CD4-positive, CD25-positive, alpha-beta regulatory T cell (primary cell): ENCODE data around the gene OPN1SW. TPM values are rescaled to one million over a fixed set of nuclear protein-coding genes. Genes with fewer than 3 reads are reported as not detected.

Experiments used
- ATAC-seq, 2 donors: fragments of 150-1000 bp; cut with Tn5 transposase; one replicate each; pipeline ENCODE4 v1.10.0; 2021; ENCODE audit warnings: low read depth in 2 of 2, moderate number of reproducible peaks in 2 of 2, moderate library complexity in 1 of 2
- DNase-seq, 3 donors: peaks; one replicate each; pipeline versions ENCODE4 v3.0.0 to v3.0.0-alpha.2; 2012 to 2022; ENCODE audit warnings: mixed read lengths in 1 of 3
- H3K27ac ChIP-seq: one replicate; pipeline ENCODE4 v1.7.0; 2013; ENCODE audit warnings: mild to moderate bottlenecking, low read length; ENCODE audit not compliant: insufficient read depth, poor library complexity, severe bottlenecking
- H3K27me3 ChIP-seq: one replicate; pipeline ENCODE4 v1.7.0; 2013; ENCODE audit warnings: low read length; ENCODE audit not compliant: control insufficient read depth, insufficient read depth
- H3K36me3 ChIP-seq: one replicate; pipeline ENCODE4 v1.7.0; 2013; ENCODE audit warnings: mild to moderate bottlenecking, low read length, moderate library complexity; ENCODE audit not compliant: control insufficient read depth, insufficient read depth
- H3K4me1 ChIP-seq: 2 replicates; pipeline ENCODE4 v1.7.0; 2013; ENCODE audit warnings: mild to moderate bottlenecking, low read length; ENCODE audit not compliant: insufficient read depth, control insufficient read depth, poor library complexity, severe bottlenecking
- H3K4me3 ChIP-seq: one replicate; pipeline ENCODE4 v1.7.0; 2013; ENCODE audit warnings: low read depth, mild to moderate bottlenecking, low read length, moderate library complexity
- H3K9me3 ChIP-seq, 2 experiments: 1 replicate in 1 of 2; 2 replicates in 1 of 2; pipeline ENCODE4 v1.7.0; 2013; ENCODE audit warnings: low read length in 2 of 2, mild to moderate bottlenecking in 1 of 2, moderate library complexity in 1 of 2; ENCODE audit not compliant: control insufficient read depth in 2 of 2
- H3K27ac Mint-ChIP-seq, 3 donors: one replicate each; pipeline ENCODE4 v1.8.0; 2020 to 2022; ENCODE audit warnings: mild to moderate bottlenecking in 3 of 3, mixed read lengths in 3 of 3, moderate library complexity in 2 of 3
- H3K27me3 Mint-ChIP-seq: one replicate; pipeline ENCODE4 v1.8.0; 2022; ENCODE audit warnings: mild to moderate bottlenecking, mixed read lengths
- H3K36me3 Mint-ChIP-seq: one replicate; pipeline ENCODE4 v1.8.0; 2020; ENCODE audit warnings: mixed read lengths
- H3K4me1 Mint-ChIP-seq, 4 donors: one replicate each; pipeline ENCODE4 v1.8.0; 2020 to 2022; ENCODE audit warnings: mixed read lengths in 4 of 4, mild to moderate bottlenecking in 1 of 4
- H3K4me3 Mint-ChIP-seq, 4 donors: one replicate each; pipeline ENCODE4 v1.8.0; 2020 to 2022; ENCODE audit warnings: mild to moderate bottlenecking in 4 of 4, mixed read lengths in 4 of 4, moderate library complexity in 3 of 4
- H3K9me3 Mint-ChIP-seq, 7 donors: one replicate each; pipeline ENCODE4 v1.8.0; 2020 to 2022; ENCODE audit warnings: mixed read lengths in 7 of 7, mild to moderate bottlenecking in 3 of 7, moderate library complexity in 2 of 7
- polyA plus RNA-seq, 4 donors: library from polyadenylated mRNA; unstranded; fragments of 300-500 nt; fragmentation: Illumina TruSeq; gene quantifications; one replicate each; pipeline ENCODE4 v1.2.3, GENCODE V29; 2021
- total RNA-seq: library from RNA; stranded (reverse); gene quantifications from one replicate; pipeline ENCODE4 v1.2.3, GENCODE V29; 2022

OPN1SW gene
- total and polyA plus RNA-seq, 5 donors from 2014 or later = not detected

GRCh38 chr7:128741491-128741890 is 34.1 kb downstream of the OPN1SW start:
- Histone ChIP-seq H3K4me1 (peaks cover 24% of the 10 kb centered on the region), H3K4me3 (no peak overlapping the region), H3K9me3 (no peaks in the 10 kb centered on the region), H3K27me3 (no peaks in the 10 kb centered on the region), H3K27ac (no peak overlapping the region), H3K36me3 (no peaks in the 10 kb centered on the region)
- peaks cover 27 to 68% (median 45%) of the 10 kb centered on the region in 4 donors for H3K4me1 Mint-ChIP-seq
- ATAC-seq (no peak), DNase-seq (no peak)
- H3K27me3 Mint-ChIP-seq = no peaks in the 10 kb centered on the region
- peaks cover 7% of the 10 kb centered on the region for H3K36me3 Mint-ChIP-seq
- H3K27ac Mint-ChIP-seq = peak overlapping the region in 1 of 3 donors; percentile 59
- H3K4me3 Mint-ChIP-seq = peak overlapping the region in 2 of 4 donors; percentile 18 to 56
- no peaks in the 10 kb centered on the region for H3K9me3 Mint-ChIP-seq

- peak overlapping the region in 1 of 4 donors; percentile 18 for H3K4me3 Mint-ChIP-seq
- peaks cover 0 to 1% (median 0%) of the 10 kb centered on the region in 7 donors for H3K9me3 Mint-ChIP-seq
- no peaks in the 10 kb centered on the region for H3K27me3 Mint-ChIP-seq
- DNase-seq (no peak), ATAC-seq (no peak)
- H3K27me3 ChIP-seq = no peaks in the 10 kb centered on the region
- peaks cover 7% of the 10 kb centered on the region for H3K36me3 Mint-ChIP-seq
- peak overlapping the region in 1 of 3 donors; percentile 59 for H3K27ac Mint-ChIP-seq
- peaks cover 27 to 66% (median 45%) of the 10 kb centered on the region in 4 donors for H3K4me1 Mint-ChIP-seq
- no peak overlapping the region for H3K27ac ChIP-seq
- peaks cover 24% of the 10 kb centered on the region for H3K4me1 ChIP-seq
- H3K36me3 ChIP-seq = no peaks in the 10 kb centered on the region
- H3K9me3 ChIP-seq = no peaks in the 10 kb centered on the region
- peak overlapping the region; percentile 97 for H3K4me3 ChIP-seq
These were observed 34.6 kb downstream of the OPN1SW start for GRCh38 chr7:128740996-128741395.

- peak overlapping the region; percentile 88 for H3K27ac ChIP-seq
- Mint-ChIP-seq H3K9me3 (peaks cover 0 to 2% (median 0%) of the 10 kb centered on the region in 7 donors), H3K27ac (peak overlapping the region; percentile 96 to 99 (median 98)), H3K27me3 (no peaks in the 10 kb centered on the region), H3K36me3 (peaks cover 3% of the 10 kb centered on the region), H3K4me1 (peaks cover 22 to 59% (median 40%) of the 10 kb centered on the region in 4 donors), H3K4me3 (peak overlapping the region; percentile 99 to 100 (median 100))
- no peaks in the 10 kb centered on the region for H3K27me3 ChIP-seq
- peak overlapping the region; percentile 97 for H3K4me3 ChIP-seq
- H3K36me3 ChIP-seq = no peaks in the 10 kb centered on the region
- peaks cover 24% of the 10 kb centered on the region for H3K4me1 ChIP-seq
- DNase-seq = no peak
- no peaks in the 10 kb centered on the region for H3K9me3 ChIP-seq
- ATAC-seq = no peak
These were observed 35.5 kb downstream of the OPN1SW start for GRCh38 chr7:128739990-128740682.

GRCh38 chr7:128739048-128739962 is 36.3 kb downstream of the OPN1SW start, which contains the start of gene CALU:
Gene CALU (plus strand): TSS chr7:128739359. CDS start chr7:128748584, 9,225 bp downstream.
- ATAC-seq = peak; percentile 98
- Mint-ChIP-seq H3K9me3 (peaks cover 0 to 2% (median 0%) of the 10 kb centered on the region in 7 donors), H3K27ac (peak within 1 kb of the TSS; percentile 96 to 99 (median 98)), H3K27me3 (no peaks in the 10 kb centered on the region), H3K36me3 (peaks cover 3% of the 10 kb centered on the region), H3K4me1 (peaks cover 18 to 53% (median 34%) of the 10 kb centered on the region in 4 donors), H3K4me3 (peak within 1 kb of the TSS; percentile 99 to 100 (median 100))
- H3K4me3 ChIP-seq = peak within 1 kb of the TSS; percentile 97
- peak within 1 kb of the TSS; percentile 88 for H3K27ac ChIP-seq
- peak; percentile 94 to 97 (median 95) for DNase-seq
- H3K9me3 ChIP-seq = no peaks in the 10 kb centered on the region
- no peaks in the 10 kb centered on the region for H3K36me3 ChIP-seq
- peaks cover 24% of the 10 kb centered on the region for H3K4me1 ChIP-seq
- no peaks in the 10 kb centered on the region for H3K27me3 ChIP-seq

- ATAC-seq (peak in 1 of 2 donors; percentile 6), DNase-seq (no peak)
- Mint-ChIP-seq H3K9me3 (peaks cover 0 to 2% (median 0%) of the 10 kb centered on the region in 7 donors), H3K27ac (peak overlapping the region; percentile 85 to 99 (median 98)), H3K4me3 (peak overlapping the region; percentile 99 to 100 (median 100)), H3K27me3 (no peaks in the 10 kb centered on the region), H3K4me1 (peaks cover 15 to 46% (median 30%) of the 10 kb centered on the region in 4 donors), H3K36me3 (no peaks in the 10 kb centered on the region)
- peaks cover 24% of the 10 kb centered on the region for H3K4me1 ChIP-seq
- peak overlapping the region; percentile 97 for H3K4me3 ChIP-seq
- H3K27me3 ChIP-seq = no peaks in the 10 kb centered on the region
- H3K36me3 ChIP-seq = no peaks in the 10 kb centered on the region
- H3K27ac ChIP-seq = peak overlapping the region; percentile 88
- H3K9me3 ChIP-seq = no peaks in the 10 kb centered on the region
These were observed 37.0 kb downstream of the OPN1SW start for GRCh38 chr7:128738570-128739047.

GRCh38 chr7:128737867-128738385 is 37.7 kb downstream of the OPN1SW start:
- H3K27me3 ChIP-seq = peaks cover 4% of the 10 kb centered on the region
- ATAC-seq (no peak), DNase-seq (no peak)
- peaks cover 15 to 42% (median 29%) of the 10 kb centered on the region in 4 donors for H3K4me1 Mint-ChIP-seq
- H3K36me3 Mint-ChIP-seq = no peaks in the 10 kb centered on the region
- peak overlapping the region; percentile 97 for H3K4me3 ChIP-seq
- no peaks in the 10 kb centered on the region for H3K36me3 ChIP-seq
- H3K27ac Mint-ChIP-seq = peak overlapping the region; percentile 27 to 99 (median 98)
- H3K4me3 Mint-ChIP-seq = peak overlapping the region; percentile 99 to 100 (median 100)
- H3K27ac ChIP-seq = no peak overlapping the region
- H3K4me1 ChIP-seq = peaks cover 24% of the 10 kb centered on the region
- no peaks in the 10 kb centered on the region for H3K9me3 ChIP-seq
- H3K9me3 Mint-ChIP-seq = peaks cover 0 to 2% (median 0%) of the 10 kb centered on the region in 7 donors
- H3K27me3 Mint-ChIP-seq = no peaks in the 10 kb centered on the region

- Histone ChIP-seq H3K9me3 (no peaks in the 10 kb centered on the region), H3K27me3 (peaks cover 8% of the 10 kb centered on the region), H3K27ac (no peak overlapping the region), H3K4me1 (peaks cover 24% of the 10 kb centered on the region), H3K36me3 (no peaks in the 10 kb centered on the region), H3K4me3 (no peak overlapping the region)
- H3K36me3 Mint-ChIP-seq = no peaks in the 10 kb centered on the region
- peak overlapping the region in 2 of 3 donors; percentile 98 to 99 for H3K27ac Mint-ChIP-seq
- no peaks in the 10 kb centered on the region for H3K27me3 Mint-ChIP-seq
- peak overlapping the region in 2 of 4 donors; percentile 100 for H3K4me3 Mint-ChIP-seq
- H3K4me1 Mint-ChIP-seq = peaks cover 15 to 39% (median 28%) of the 10 kb centered on the region in 4 donors
- DNase-seq = no peak
- ATAC-seq = no peak
- H3K9me3 Mint-ChIP-seq = peaks cover 0 to 2% (median 0%) of the 10 kb centered on the region in 7 donors
These were observed 38.2 kb downstream of the OPN1SW start for GRCh38 chr7:128737441-128737840.
